ENCODE results near the gene SDHA. TPM values are rescaled to one million over a fixed set of nuclear protein-coding genes. Genes with fewer than 3 reads are reported as not detected.

Gene SDHA
- total RNA-seq, 4 donors from 2014 or later = 86.0 to 150 (median 115) TPM

- Histone ChIP-seq H3K27me3 (peaks cover 0 to 17% (median 0%) of the 10 kb centered on the region in 4 donors), H3K9me3 (no peaks in the 10 kb centered on the region), H3K4me1 (no peaks in the 10 kb centered on the region), H3K36me3 (no peaks in the 10 kb centered on the region), H3K4me3 (no peak overlapping the region), H3K27ac (replicated peaks in 1 of 4) (no peak overlapping the region)
- intact Hi-C loops (cut with DNase I) = no loop called here
- 94% methylated on average over 16 of the region's 16 CpGs for WGBS
- no peak for DNase-seq (ENCODE audit: extremely low spot score)
- TF ChIP-seq POLR2AphosphoS5 (IDR thresholded peaks at IDR 0.05) (no peak), CTCF (IDR thresholded peaks at IDR 0.05) (no peak), POLR2A (IDR thresholded peaks at IDR 0.05; ENCODE audit: low read depth) (no peak), EP300 (IDR thresholded peaks at IDR 0.05) (no peak)
These were observed 43.1 kb upstream of the SDHA start for GRCh38 chr5:174876-175465.

DNA sequence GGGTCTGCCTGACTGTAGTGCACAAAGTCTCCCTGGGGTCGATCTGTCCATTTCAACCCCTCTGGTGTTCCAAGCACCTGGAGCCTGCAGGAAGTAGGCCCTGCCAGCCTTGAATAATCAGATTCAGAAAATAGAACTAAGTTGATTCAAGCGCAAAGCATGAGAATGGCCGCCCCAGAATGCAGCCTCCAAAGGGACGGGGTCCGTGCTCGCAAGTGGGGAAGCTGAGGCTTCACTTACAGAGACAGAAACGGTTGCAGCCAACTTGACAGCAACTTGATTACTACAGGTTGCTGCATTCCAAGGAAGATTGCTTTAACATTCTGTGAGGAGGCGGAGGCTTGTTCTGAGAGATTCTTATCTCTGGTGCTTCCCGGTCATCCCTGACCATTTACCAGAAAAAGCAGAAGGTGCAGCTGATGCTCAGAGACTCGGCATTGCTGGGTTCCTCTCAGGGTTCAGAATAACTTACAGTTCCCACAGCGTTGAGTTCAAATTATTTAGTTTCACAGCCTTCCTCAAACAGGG, 41.8 kb upstream of the SDHA start:
- Histone ChIP-seq H3K4me3 (no peak overlapping the region), H3K27ac (replicated peaks in 1 of 4) (no peak overlapping the region), H3K36me3 (no peaks in the 10 kb centered on the region), H3K4me1 (no peaks in the 10 kb centered on the region), H3K27me3 (peaks cover 0 to 20% (median 0%) of the 10 kb centered on the region in 4 donors), H3K9me3 (no peaks in the 10 kb centered on the region)
- no peak for TF ChIP-seq POLR2A (IDR thresholded peaks at IDR 0.05; ENCODE audit: low read depth)
- DNase-seq (ENCODE audit: extremely low spot score) = no peak
- intact Hi-C loops (cut with DNase I) = no loop called here
- 75% methylated on average over 8 of the region's 11 CpGs for WGBS

DNA sequence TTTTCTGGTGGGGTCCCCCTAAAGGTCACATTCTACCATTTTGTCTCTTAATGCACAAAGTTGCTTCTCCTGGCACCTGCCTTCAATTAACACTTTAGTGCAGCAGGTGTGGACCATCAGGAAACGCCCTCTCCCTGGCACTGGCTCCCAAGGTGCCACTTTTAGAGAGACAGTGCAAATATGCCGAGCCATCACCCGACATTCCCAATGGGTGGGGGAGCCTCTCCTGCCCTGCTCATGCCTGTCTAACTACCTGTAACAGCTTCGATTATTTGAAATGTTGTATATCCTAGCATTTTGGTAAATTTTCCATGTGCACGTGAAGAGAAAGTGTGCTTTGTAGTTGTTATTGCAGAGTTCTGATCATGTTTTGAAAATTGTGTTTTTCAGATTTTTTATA, 40.0 kb upstream of the SDHA start:
- peaks cover 0 to 21% (median 0%) of the 10 kb centered on the region in 4 donors for H3K27me3 ChIP-seq
- no peak overlapping the region for H3K27ac ChIP-seq (replicated peaks in 1 of 4)
- TF ChIP-seq POLR2A (IDR thresholded peaks at IDR 0.05; ENCODE audit: low read depth) (no peak), EP300 (IDR thresholded peaks at IDR 0.05) (no peak), POLR2AphosphoS5 (IDR thresholded peaks at IDR 0.05) (no peak), CTCF (IDR thresholded peaks at IDR 0.05) (no peak)
- no peak for DNase-seq (ENCODE audit: extremely low spot score)
- WGBS = 87% methylated on average over 5 of the region's 5 CpGs
- intact Hi-C loops (cut with DNase I) = no loop called here
- no peaks in the 10 kb centered on the region for H3K4me1 ChIP-seq
- no peak overlapping the region for H3K4me3 ChIP-seq
- H3K36me3 ChIP-seq = no peaks in the 10 kb centered on the region
- no peaks in the 10 kb centered on the region for H3K9me3 ChIP-seq

DNA sequence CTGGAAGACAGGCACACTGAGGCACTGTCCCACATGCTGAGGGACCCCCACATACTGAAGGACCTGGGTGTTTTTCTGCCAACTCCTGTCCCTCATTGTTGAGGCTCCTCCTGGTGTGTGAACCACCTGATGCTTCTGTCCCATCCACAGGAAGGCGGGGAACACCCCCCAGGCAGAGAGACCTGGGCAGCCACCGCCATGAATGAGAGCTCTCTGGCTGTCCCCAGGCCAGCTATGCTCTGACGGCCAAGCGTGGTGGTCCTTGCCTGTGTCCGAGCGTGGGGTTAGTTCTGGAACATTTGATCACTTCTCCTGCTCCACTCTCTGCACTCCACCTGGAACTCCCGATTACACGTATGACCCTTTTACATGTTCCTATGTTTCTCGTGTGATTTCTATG, 38.7 kb upstream of the SDHA start:
- no peak overlapping the region for H3K27ac ChIP-seq (replicated peaks in 1 of 4)
- TF ChIP-seq CTCF (IDR thresholded peaks at IDR 0.05) (no peak), POLR2AphosphoS5 (IDR thresholded peaks at IDR 0.05) (no peak), EP300 (IDR thresholded peaks at IDR 0.05) (no peak), POLR2A (IDR thresholded peaks at IDR 0.05; ENCODE audit: low read depth) (no peak)
- no peaks in the 10 kb centered on the region for H3K9me3 ChIP-seq
- 89% methylated on average over 9 of the region's 9 CpGs for WGBS
- peaks cover 0 to 12% (median 0%) of the 10 kb centered on the region in 4 donors for H3K27me3 ChIP-seq
- no peaks in the 10 kb centered on the region for H3K36me3 ChIP-seq
- intact Hi-C loops (cut with DNase I) = no loop called here
- peaks cover 0 to 6% (median 0%) of the 10 kb centered on the region in 4 donors for H3K4me1 ChIP-seq
- H3K4me3 ChIP-seq = no peak overlapping the region
- no peak for DNase-seq (ENCODE audit: extremely low spot score)

- H3K4me1 ChIP-seq = peaks cover 0 to 16% (median 0%) of the 10 kb centered on the region in 4 donors
- TF ChIP-seq EP300 (IDR thresholded peaks at IDR 0.05) (no peak), POLR2AphosphoS5 (IDR thresholded peaks at IDR 0.05) (no peak), POLR2A (IDR thresholded peaks at IDR 0.05; ENCODE audit: low read depth) (no peak), CTCF (IDR thresholded peaks at IDR 0.05) (no peak)
- DNase-seq (ENCODE audit: extremely low spot score) = no peak
- no peaks in the 10 kb centered on the region for H3K9me3 ChIP-seq
- no peak overlapping the region for H3K4me3 ChIP-seq
- intact Hi-C loops (cut with DNase I) = no loop called here
- WGBS = 81% methylated on average over 12 of the region's 13 CpGs
- H3K27ac ChIP-seq (replicated peaks in 1 of 4) = no peak overlapping the region
- H3K27me3 ChIP-seq = peaks cover 0 to 12% (median 0%) of the 10 kb centered on the region in 4 donors
- no peaks in the 10 kb centered on the region for H3K36me3 ChIP-seq
These were observed 37.7 kb upstream of the SDHA start for GRCh38 chr5:180286-180918.

All from esophagus muscularis mucosa (tissue), 4 donors.